Measurements from ENCODE around the gene YTHDF1. TPM values are rescaled to one million over a fixed set of nuclear protein-coding genes. Genes with fewer than 3 reads are reported as not detected.

YTHDF1 gene
- total RNA-seq, 6 experiments from 2014 or later, result 35.4 to 40.0 (median 37.2) TPM

- DNase-seq, result no peak
- H3K36me3 Mint-ChIP-seq (ENCODE audit: low read depth), result no peaks in the 10 kb centered on the region
- no peak overlapping the region for H3K4me3 Mint-ChIP-seq
- no peaks in the 10 kb centered on the region; the same call in 1 of the 2 replicates for H3K9me3 Mint-ChIP-seq
- no peak for TF ChIP-seq CTCF (IDR thresholded peaks at IDR 0.05)
- H3K27me3 Mint-ChIP-seq (ENCODE audit: insufficient read depth), result peaks cover 32% of the 10 kb centered on the region
- H3K27ac Mint-ChIP-seq, result no peak overlapping the region
- H3K4me1 Mint-ChIP-seq (ENCODE audit: low read depth), result no peaks in the 10 kb centered on the region
Measured at GRCh38 chr20:63156221-63156671, 59.7 kb downstream of the YTHDF1 start.

- no peak for DNase-seq
- no peaks in the 10 kb centered on the region for H3K36me3 Mint-ChIP-seq (ENCODE audit: low read depth)
- no peak overlapping the region for H3K4me3 Mint-ChIP-seq
- H3K27ac Mint-ChIP-seq, result no peak overlapping the region
- H3K27me3 Mint-ChIP-seq (ENCODE audit: insufficient read depth), result peaks cover 27% of the 10 kb centered on the region
- H3K9me3 Mint-ChIP-seq, result no peaks in the 10 kb centered on the region; the same call in 1 of the 2 replicates
- no peak for TF ChIP-seq CTCF (IDR thresholded peaks at IDR 0.05)
- H3K4me1 Mint-ChIP-seq (ENCODE audit: low read depth), result no peaks in the 10 kb centered on the region
Measured at GRCh38 chr20:63155266-63156165, 60.4 kb downstream of the YTHDF1 start.

- Mint-ChIP-seq H3K4me1 (ENCODE audit: low read depth) (no peaks in the 10 kb centered on the region), H3K4me3 (no peak overlapping the region), H3K27ac (no peak overlapping the region), H3K27me3 (ENCODE audit: insufficient read depth) (peaks cover 27% of the 10 kb centered on the region), H3K36me3 (ENCODE audit: low read depth) (peaks cover 2% of the 10 kb centered on the region; the same call in 1 of the 2 replicates), H3K9me3 (peaks cover 2% of the 10 kb centered on the region; the same call in 1 of the 2 replicates)
- DNase-seq, result no peak
- TF ChIP-seq CTCF (IDR thresholded peaks at IDR 0.05), result no peak
Measured at GRCh38 chr20:63154395-63154794, 61.5 kb downstream of the YTHDF1 start.

GRCh38 chr20:63153254-63154221, 62.4 kb downstream of the YTHDF1 start:
- Mint-ChIP-seq H3K36me3 (ENCODE audit: low read depth) (peaks cover 5% of the 10 kb centered on the region), H3K9me3 (peaks cover 6% of the 10 kb centered on the region), H3K4me3 (no peak overlapping the region), H3K27me3 (ENCODE audit: insufficient read depth) (peaks cover 29% of the 10 kb centered on the region), H3K4me1 (ENCODE audit: low read depth) (no peaks in the 10 kb centered on the region), H3K27ac (no peak overlapping the region)
- DNase-seq, result no peak
- no peak for TF ChIP-seq CTCF (IDR thresholded peaks at IDR 0.05)
